IPS-NIHi7 (cell line): ENCODE results near the gene AKAP13.

Experiments used
- DNase-seq: peaks from one replicate; pipeline ENCODE4 v3.0.0; 2012; ENCODE audit warnings: mixed read lengths; ENCODE audit errors: extremely low spot score

AKAP13 gene

DNA sequence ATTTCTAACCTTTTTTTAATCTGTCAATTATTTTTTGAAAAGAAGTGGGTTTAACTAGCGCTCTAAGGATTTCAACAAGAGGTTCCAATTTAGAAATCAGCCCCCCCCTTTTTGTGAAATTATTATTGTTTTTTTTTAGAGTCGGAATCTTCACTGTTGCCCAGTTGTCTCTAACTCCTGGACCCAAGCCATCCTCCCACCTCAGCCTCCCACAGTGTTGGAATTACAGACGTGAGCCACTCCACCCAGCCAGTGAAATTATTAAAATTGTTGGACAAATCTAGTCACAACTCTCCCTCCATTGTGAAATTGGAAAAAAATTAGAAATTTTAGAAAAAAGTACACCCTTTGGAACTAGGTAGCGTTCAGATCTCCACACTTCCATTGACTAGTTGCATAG is 2.5 kb downstream of the AKAP13 start:
- no peak for DNase-seq

DNA sequence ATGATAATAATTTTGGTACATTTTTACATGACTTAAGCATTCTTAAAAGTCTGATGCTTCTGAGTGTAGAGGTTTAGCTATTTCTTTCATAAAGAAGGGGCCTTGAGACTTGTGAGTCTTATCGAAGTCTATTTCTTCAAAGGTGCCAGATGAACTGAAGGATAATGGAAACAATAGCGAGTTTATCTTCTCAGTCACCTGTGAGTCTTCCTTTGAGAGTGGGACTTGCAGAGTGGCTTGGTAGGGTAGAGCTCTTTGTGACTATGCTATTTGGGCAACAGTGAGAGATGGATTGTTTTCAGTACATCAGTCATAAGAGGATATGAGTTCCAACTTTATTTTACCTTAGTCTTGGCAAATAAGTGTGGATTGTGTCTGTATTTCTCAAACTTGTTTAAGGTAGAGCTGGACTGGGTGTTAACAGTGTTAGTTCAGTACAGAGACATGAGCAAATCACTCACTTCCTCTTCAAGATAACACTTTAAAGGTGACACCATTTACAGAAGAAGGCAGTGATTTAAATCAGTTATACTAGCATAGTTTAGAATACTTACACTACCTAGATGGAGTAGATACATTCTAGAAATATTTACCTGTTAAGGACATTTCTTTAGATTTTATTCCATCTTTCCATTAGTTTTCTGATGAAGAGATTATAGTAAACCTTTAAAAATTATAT is 3.2 kb downstream of the AKAP13 start:
- no peak for DNase-seq

DNA sequence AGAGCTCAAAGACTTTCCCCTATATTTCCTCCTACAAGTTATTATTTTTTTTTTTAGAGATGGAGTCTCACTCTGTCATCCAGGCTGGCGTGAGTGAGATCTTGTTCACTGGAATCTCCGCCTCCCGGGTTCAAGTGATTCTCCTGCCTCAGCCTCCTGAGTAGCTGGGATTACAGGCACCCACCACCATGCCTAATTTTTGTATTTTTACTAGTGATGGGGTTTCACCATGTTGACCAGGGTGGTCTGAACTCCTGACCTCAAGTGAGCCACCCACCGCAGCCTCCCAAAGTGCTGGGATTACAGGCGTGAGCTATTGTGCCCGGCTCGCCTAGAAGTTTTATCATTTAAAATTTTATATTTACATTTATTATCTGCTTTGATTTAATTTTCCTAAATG is 5.9 kb downstream of the AKAP13 start:
- no peak for DNase-seq

DNA sequence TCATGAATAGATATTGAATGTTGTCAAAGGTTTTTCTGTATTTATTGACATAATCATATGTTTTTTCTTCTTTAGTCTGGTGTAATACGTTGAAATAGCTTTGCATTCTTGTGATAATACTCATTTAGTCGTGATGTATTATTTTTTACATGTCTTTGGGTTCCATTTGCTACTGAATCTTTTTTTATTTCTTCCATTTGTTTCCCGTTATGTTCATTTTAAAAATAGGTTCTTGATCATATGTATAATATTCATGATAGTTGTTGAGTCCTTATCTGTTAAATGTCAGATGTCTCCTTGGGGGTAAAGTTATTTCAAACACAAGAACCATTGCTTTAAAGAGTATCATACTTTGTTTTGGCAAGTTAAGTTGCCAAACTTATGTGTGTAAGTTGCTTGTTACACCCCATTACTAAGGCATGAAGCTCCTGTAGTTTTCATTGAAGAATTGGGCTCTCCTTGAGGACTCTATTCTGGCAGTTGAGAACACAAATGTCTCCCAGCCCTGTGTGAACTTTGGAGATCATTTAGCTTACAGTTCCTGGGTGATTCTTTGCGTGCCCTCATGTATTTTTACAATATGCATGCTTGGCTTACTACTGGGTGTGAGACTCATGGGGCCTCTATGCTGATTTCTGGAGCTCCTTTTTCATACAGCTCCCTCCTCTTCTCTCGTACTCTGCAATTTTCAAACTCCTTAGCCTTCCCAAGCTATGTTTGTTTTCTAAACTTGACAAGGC is 8.3 kb downstream of the AKAP13 start:
- DNase-seq: no peak

DNA sequence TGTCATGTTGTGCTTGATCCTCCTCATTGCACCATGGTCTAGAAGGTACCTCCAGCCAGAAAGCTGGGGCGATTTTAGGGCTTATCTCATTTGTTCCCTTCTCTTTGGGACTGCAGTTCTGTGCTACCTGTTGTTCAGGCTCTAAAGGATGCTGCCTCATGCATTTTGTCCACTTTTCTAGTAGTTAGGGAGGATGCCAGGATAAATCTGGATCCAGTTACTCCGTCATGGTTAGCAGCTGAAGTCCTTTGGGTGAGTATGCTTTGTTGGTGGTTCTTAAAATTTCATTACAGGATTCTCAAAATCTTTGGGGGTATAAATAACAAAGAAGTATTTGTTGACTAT is 8.9 kb downstream of the AKAP13 start:
- no peak for DNase-seq

DNA sequence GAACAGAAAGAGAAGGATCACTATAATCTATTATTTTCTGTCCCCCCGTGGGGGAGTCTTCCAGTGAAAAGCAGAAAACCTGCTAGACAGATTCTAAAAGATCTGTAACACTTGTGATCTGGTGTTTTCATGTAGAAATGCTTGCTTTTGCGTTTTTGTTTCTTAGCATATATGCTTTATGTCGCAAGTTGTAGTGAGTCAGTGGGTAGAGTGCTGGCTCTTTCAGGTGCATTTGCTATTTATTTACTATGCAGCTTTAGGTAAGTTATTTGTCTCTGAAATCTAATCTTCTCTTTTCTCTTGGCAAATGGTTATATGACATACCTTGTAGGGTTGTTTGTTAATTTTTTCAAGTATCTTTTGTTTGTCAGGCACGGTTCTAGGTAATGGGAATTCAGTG is 9.4 kb downstream of the AKAP13 start:
- DNase-seq: no peak

DNA sequence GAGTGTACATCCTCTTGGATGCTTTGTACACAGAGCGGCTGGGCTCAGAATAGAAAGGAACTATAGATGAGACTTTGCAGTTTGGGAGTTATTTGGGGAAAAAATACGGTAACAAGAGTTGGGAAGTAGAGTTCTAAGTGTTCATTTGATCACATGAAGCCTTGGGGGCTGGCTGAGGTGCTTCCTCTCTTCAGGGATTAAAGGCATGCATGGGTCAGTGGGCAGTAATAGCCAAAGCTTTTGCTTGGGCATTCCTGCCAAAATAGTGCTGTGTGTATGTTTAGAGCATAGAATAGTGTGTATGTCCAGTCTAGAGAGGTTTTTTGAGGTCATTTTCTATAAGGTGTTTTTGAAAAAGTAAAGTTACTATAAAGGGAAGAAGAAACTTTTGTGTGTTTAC is 12.8 kb downstream of the AKAP13 start:
- DNase-seq: no peak

DNA sequence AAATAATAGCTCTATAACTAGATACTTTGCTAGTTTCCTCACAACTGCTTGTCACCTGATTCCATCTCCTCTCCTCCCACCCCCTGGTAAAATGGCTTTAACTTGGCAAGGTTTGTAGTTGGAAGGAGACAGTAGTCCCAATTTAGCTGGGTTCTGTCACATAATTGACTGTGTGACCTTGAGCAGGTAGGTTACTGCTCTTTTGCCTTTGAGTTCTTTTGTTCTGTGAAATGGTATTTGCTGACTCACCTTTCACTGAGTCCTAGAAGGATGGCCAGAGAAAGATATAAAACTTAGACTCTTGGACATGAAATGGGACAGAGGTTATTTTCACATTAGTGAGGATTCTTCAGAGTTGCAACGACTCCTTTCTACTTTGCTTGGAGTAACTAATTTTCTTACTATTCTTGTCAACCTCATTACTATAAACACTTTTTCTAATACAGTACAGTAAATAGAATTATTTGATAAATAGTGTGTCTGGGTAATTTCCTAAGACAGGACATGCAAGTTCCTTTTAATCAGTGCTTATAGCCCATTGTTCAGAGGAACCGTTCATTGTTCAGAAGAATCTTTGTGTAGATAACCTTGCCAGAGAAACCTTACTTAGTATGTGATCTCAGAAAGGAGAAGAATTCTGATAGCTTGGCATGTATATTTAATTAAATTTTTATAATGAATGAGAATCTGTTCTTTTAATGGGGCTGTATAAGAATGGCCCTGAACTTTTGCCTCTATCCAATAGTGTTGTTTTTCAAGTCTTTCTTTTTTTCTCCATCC is 14.3 kb downstream of the AKAP13 start:
- DNase-seq: no peak

DNA sequence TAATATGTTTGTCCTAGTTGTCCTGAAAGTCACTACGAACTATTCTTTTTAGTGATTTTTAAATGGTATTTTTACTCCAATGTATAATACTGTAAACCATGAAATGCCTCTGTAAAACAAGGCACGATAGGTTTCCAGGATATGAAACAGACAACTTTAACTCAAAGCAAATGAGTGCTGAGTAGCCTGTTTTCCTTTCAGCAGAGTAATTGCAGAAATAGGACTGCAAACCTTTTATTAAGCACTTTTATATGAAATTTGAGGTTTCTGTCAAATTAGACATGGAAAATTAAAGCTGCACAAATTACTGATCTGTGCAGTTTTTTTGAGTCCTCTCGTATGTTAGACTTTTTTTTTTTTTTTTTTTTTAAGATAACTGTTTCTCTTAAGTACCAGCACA is 16.2 kb downstream of the AKAP13 start:
- DNase-seq: no peak

DNA sequence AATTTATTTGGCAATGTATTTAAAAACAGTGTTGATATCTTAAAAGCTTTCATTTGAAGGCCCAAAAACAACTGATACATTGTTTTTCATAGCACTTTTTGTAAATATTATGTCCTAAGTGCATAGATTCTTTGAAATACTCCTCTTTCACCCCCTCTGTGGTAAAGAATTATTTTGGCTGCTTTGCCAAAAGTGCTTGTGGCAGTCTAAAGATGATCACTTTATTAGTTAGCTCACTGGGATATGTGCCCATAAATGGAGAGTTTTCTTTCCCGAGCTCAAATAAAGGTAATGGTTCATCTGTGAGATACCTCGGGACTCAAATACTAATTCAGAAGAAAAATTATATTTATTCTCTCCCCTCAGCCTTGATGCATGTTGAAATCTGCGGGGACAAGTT is 16.7 kb downstream of the AKAP13 start:
- DNase-seq: no peak

DNA sequence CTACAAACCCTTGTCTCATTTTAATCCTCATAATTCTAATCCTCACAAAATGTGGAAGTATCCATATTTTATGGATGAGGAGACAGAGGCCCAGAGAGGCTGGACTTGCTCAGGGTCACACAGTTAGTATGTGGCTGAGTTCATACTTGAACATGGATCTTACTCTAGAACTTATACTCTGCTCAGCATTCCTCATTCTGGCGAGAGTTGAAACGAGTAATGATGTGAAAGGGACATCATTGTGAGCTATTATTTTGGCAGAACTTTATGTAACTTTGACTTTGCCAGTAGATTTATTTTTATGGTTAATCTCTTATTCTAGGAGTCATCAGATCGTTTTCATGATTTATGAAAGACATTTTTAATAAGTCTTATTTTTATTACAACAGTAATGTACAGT is 17.5 kb downstream of the AKAP13 start:
- DNase-seq: no peak

DNA sequence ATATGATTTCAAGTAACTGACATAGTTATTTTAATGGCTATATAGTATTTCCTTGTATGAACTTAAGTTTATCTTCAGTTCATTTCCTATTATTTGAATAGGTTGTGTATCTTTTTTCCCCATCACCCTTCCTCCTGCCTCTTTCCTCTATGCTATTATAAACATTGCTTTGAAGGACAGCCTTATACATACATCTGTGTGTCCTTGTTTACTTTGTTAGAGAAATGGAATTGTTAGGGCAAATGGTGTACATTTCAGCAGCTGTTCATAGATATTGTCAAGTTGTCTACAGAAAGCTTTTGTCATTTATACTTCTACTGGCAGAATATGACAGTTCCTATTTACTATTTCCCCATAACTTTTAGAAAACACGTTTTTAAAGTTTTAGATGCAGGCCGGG is 18.4 kb downstream of the AKAP13 start:
- no peak for DNase-seq

DNA sequence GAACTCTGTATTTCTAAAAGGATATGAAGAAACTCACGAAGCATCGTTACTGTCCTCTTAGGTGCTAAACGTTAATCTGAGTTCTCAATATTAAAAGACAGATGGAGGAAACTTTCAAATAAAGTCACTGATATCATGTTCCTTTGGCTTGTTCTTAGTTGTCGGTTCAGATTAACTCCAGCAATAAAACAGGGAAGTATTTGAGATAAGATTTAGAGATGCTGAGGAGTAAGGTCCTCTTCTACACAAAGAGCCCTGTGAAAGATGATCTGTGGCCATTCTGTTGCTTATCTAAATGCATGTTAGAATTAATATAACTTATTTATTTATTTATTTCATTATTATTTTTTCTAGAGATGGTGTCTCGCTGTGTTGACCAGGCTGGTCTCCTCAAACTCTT is 19.2 kb downstream of the AKAP13 start:
- DNase-seq: no peak

DNA sequence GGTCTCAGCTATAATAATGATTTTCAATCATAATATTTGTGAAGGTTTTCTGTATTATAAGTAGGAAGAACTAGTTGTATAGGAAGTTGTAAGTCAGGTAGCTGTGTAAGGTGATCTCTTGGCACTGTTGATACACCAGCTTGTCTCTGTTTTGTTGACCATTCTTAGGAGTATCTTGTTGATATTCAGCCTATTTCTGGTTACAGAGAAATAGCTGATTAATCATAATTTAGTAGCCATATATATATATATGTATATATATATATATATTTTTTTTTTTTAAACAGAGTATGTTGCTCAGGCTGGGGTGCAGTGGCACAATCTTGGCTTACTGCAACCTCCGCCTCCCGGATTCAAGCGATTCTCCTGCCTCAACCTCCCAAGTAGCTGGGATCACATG is 20.2 kb downstream of the AKAP13 start:
- DNase-seq: no peak

DNA sequence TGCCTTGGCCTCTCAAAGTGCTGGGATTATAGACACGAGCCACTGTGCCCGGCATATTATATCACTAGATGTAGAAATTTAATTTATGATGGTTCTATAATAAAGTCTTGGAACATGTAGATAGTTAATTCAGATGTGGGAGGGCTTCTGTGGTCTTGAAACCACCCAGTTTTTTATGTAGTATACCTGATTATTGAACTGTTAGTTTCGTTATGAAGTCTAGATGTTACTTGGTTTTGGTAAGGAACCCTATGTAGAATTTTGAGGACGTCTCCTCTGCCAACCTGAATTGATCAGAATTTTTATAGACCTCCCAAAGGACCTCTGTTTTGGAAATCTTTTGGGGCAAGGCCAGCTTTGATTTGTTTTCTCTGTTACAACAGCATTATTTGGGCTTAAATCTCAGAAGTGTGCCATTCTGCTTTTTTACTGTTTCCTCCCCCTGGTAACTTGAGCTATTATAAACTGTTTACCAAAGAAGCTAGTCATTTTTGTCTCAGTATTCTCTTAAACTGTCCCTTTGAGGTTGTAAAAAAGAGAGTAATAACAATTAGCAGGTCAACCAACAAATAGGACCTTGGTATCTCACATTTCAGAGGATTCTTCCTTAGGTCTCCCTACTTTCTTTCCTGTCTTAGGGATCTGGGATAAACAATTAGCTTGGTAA is 20.8 kb downstream of the AKAP13 start:
- no peak for DNase-seq

DNA sequence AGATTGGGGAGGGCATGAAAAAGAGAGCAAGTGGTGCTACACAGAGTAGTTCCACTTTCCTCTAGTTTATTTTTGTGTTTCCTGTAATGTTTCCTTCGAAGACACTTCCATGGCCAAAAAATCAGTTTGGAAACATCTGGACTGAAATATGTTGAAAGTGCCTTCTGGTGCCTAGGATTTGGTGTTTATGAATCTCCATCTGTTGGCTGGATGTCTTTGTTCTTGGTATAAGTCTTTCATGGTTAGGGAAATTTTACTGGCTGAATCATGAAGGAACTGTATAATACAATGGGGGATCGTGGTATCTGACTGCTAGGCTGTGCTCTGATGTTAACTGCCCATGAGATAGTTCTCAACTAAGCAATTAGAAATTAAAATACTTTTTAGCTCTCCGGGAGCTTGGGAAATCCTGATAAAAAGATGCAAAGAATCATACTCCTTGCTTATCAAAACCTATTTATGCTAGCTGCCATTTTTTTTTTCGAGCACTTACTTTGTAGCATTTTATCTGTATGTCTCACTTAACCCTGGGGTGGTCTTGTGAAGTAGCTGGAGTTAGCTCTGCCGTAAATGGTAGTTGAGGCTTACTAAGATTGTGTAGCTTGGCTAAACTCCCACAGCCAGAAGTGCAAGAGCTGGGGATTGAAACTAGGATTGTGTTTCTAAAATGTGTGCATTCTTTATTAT is 21.9 kb downstream of the AKAP13 start:
- no peak for DNase-seq

DNA sequence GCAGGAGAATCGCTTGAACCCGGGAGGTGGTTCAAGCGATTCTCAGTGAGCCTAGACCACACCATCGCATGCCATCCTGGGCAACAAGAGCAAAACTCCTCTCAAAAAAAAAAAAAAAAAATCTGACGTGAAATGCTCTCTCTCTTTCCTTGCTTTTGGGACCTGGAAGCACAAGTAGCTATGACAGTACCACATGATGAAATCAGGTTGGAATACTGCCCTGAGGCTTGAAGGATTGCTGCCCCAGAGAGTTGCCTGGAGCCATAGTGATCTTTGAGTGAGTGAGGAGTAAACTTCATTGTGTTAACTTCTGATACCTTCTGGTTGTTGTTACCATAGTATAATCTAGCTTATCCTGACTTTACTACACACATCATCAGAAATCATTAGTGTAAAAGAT is 23.3 kb downstream of the AKAP13 start:
- no peak for DNase-seq

DNA sequence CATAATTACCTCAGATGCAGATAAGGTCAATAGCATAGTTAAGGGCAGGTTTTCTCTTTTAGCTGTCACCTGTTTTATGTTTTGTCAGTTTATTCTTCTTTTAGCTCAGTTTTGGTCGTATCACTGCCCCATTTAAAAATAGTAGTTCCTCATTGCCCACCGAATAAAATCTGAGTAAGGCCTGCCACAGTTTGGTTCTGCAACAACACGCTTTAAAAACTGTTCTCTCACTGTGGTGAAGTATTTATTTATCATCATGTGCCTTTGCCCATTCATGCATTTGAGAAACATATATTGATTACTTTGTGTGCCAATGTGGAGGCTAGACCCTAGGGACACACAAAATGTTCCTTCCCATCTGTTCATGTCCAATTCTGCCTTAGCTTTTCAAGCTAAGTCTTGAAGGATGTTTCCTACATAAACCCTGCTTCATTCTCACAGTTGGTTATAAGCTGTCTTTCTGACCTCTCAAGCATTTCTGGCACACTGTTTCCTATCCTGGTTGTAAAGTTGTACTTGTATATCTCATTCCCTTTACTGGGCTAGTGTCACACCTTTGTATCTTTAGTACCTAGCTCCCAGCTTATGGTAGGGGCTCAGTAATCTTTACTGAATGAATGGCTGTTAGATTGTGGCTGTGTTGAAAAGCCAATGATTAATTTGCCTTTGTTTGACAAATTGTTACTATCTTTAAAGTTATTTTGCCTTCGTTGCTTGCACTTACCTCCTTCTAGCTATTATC is 23.9 kb downstream of the AKAP13 start:
- DNase-seq: no peak

DNA sequence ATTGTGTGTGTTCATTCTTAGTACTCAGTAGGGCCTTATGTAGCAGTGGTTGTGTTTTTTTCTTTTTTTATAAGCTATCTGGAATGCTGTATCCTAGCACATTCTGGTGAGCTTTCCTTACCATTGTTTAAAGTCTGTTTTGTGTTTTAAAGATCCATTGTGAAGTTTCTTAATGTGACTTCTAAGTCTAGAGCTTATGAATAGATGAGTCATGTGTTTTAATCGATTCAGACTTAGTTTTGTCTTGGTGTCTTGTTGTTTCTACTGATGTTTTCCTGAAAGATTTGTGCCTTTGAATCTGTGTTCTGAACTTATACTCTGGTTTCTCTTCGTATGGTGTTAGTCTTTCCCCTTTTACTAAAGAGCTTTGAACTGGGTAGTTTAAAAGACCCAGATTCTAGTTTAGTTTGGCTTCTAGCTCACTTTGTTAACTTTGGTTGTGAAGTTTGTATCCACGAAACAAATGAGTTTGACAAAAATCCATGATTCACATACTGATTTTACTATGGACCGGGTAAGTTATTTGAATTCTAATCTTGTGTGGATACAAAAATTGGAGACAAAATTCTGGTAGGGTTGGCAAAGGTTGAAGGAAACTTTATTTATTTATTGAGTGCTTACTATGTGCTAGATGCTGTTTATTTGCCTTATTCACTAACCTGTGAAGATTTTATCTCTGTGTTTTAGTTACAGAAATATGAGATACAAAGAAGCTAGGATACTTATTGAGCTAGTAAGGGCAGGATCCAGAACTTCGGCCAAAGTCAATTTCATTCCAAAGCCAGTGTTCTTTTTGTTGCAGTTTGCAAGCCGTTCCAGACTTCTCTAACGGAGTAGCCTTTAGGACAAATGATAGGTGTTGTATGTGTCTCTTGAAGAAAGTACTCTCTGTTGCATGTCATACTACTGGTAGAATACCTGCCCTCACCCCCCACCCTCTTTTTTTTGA is 24.8 kb downstream of the AKAP13 start:
- DNase-seq: no peak

DNA sequence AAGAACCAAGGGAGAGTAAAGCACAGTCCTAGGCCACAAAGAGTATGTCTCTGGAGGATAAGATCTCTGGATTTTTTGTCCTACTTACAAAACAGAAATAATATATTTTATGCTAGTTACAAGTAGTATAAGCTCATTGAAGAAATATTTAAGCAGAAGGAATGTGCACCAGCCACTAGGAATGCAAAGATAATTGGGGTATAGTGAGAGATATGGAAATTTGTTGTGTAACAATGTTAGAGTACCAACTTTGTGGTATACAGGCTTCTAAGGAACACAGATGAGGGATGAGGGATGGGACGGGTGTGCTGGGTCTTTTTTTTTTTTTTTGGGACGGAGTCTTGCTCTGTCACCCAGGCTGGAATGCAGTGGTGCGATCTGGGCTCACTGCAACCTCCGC is 26.5 kb downstream of the AKAP13 start:
- DNase-seq: no peak
